ENCODE measurements around the gene FUBP1. TPM values are rescaled to one million over a fixed set of nuclear protein-coding genes. Genes with fewer than 3 reads are reported as not detected.
A peak's percentile ranks its signal among the peaks of the same experiment; 100 is the strongest.

Gene FUBP1
- total and polyA plus RNA-seq, 8 donors = 95.4 to 412 (median 360) TPM

GRCh38 chr1:77961392-77961791, 17.5 kb downstream of the FUBP1 start:
- Histone ChIP-seq H3K9me3 (no peaks in the 10 kb centered on the region), H3K4me3 (no peak overlapping the region), H3K27me3 (no peaks in the 10 kb centered on the region), H3K36me3 (peaks cover 8 to 100% of the 10 kb centered on the region in 2 donors), H3K27ac (no peak overlapping the region), H3K4me1 (no peaks in the 10 kb centered on the region)
- intact Hi-C loops (cut with DNase I) = no loop called here
- DNase-seq = no peak
- TF ChIP-seq, protein P1, sequence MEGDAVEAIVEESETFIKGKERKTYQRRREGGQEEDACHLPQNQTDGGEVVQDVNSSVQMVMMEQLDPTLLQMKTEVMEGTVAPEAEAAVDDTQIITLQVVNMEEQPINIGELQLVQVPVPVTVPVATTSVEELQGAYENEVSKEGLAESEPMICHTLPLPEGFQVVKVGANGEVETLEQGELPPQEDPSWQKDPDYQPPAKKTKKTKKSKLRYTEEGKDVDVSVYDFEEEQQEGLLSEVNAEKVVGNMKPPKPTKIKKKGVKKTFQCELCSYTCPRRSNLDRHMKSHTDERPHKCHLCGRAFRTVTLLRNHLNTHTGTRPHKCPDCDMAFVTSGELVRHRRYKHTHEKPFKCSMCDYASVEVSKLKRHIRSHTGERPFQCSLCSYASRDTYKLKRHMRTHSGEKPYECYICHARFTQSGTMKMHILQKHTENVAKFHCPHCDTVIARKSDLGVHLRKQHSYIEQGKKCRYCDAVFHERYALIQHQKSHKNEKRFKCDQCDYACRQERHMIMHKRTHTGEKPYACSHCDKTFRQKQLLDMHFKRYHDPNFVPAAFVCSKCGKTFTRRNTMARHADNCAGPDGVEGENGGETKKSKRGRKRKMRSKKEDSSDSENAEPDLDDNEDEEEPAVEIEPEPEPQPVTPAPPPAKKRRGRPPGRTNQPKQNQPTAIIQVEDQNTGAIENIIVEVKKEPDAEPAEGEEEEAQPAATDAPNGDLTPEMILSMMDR (IDR thresholded peaks at IDR 0.05) = no peak
- no peak for ATAC-seq

DNA sequence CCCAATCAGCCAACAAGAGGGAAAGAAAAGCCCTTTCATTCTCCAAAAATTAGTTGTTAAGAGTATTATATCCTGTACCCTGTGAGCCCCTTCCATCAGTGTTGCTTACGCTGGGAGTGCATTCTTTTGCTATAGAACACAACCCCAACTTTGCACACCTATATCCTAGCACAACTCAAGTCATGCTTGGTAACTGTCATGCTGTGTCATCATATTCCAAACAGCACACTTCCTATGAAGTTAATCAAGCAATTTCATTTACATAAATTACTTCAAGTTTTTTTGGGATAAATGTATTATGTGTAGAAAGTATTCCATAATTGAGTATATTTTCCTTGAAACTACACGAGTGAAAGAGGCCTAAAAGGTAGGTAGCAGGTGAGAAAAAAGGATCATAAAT, 20.0 kb downstream of the FUBP1 start:
- TF ChIP-seq, protein P1 (IDR thresholded peaks at IDR 0.05) = no peak
- H3K27ac ChIP-seq = no peak overlapping the region
- DNase-seq (no peak), ATAC-seq (no peak)
- intact Hi-C loops (cut with DNase I) = no loop called here
- H3K4me3 ChIP-seq = no peak overlapping the region
- no peaks in the 10 kb centered on the region for H3K27me3 ChIP-seq
- no peaks in the 10 kb centered on the region for H3K9me3 ChIP-seq
- H3K4me1 ChIP-seq = no peaks in the 10 kb centered on the region
- H3K36me3 ChIP-seq = peaks cover 6 to 100% of the 10 kb centered on the region in 2 donors

DNA sequence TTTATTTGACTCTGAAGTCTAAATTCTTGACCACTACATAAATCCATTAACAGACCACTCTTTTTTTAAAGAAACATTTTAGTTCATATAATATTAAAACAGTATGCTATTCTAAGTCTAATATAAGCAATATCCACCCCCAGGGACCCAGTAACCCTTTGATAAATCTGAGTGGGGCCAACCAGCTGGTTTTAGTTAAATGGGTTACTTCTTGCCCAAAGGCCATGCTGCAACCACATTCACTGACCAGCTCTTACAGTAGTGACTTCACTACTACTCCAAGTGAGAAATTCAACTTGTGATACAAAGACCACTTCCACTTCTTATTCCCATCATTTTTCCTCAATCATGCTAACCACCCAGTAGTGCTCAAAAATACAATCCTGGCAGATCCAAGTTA, 20.5 kb downstream of the FUBP1 start:
- TF ChIP-seq, protein P1 (IDR thresholded peaks at IDR 0.05) = no peak
- no peak for ATAC-seq
- DNase-seq = no peak
- H3K4me3 ChIP-seq = no peak overlapping the region
- no peaks in the 10 kb centered on the region for H3K4me1 ChIP-seq
- H3K9me3 ChIP-seq = no peaks in the 10 kb centered on the region
- H3K27me3 ChIP-seq = no peaks in the 10 kb centered on the region
- intact Hi-C loops (cut with DNase I) = no loop called here
- no peak overlapping the region for H3K27ac ChIP-seq
- peaks cover 2 to 100% of the 10 kb centered on the region in 2 donors for H3K36me3 ChIP-seq

- ATAC-seq = no peak
- no peaks in the 10 kb centered on the region for H3K27me3 ChIP-seq
- H3K9me3 ChIP-seq = no peaks in the 10 kb centered on the region
- H3K4me3 ChIP-seq = no peak overlapping the region
- intact Hi-C loops (cut with DNase I) = no loop called here
- no peaks in the 10 kb centered on the region for H3K4me1 ChIP-seq
- DNase-seq = no peak
- H3K36me3 ChIP-seq = peaks cover 0 to 100% of the 10 kb centered on the region in 2 donors
- TF ChIP-seq, protein P1 (IDR thresholded peaks at IDR 0.05) = no peak
- H3K27ac ChIP-seq = no peak overlapping the region
Observed at GRCh38 chr1:77956464-77956863, 22.4 kb downstream of the FUBP1 start.

DNA sequence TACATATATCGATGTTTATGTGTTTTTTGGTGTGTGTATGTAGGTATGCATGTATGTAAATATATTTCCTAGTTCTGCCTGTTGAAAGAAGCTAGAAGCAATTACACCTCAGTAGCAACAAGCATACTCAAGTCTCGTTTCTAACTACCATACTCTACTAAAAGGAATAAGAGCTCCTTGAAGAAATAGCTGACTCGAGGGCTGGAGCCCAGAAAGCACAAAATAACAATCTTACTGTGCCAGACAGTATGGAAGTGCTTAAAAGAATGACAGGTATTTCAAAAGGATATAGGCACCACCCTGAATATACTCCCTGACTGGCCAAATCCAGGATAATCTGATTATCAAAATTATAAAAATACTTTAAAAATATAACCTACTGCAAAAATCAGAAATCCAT, 23.2 kb downstream of the FUBP1 start:
- H3K36me3 ChIP-seq = peaks cover 0 to 100% of the 10 kb centered on the region in 2 donors
- H3K4me1 ChIP-seq = no peaks in the 10 kb centered on the region
- no peak overlapping the region for H3K27ac ChIP-seq
- TF ChIP-seq, protein P1 (IDR thresholded peaks at IDR 0.05) = no peak
- no peaks in the 10 kb centered on the region for H3K9me3 ChIP-seq
- DNase-seq = no peak
- intact Hi-C loops (cut with DNase I) = no loop called here
- peak; percentile 82 for ATAC-seq
- H3K4me3 ChIP-seq = no peak overlapping the region
- H3K27me3 ChIP-seq = no peaks in the 10 kb centered on the region

Measured in left lung (tissue), 10 donors.